D721Med (cell line): ENCODE measurements around the gene FAM3C.
"Not testable (repeated sequence)": the region's sequence is repeated elsewhere in the genome, so short reads cannot be mapped to it uniquely, and the experiment has no call there.

Source experiments
- DNase-seq: peaks from one replicate; pipeline ENCODE4 v3.0.0; 2011; ENCODE audit warnings: low spot score; ENCODE audit not compliant: insufficient read length
- FAIRE-seq: peaks from 2 replicates; lab custom pipeline; 2011; peaks lifted over from hg19 to GRCh38; lab: Jason Lieb, UNC
- TF ChIP-seq, protein P1 (sequence below): IDR thresholded peaks from 2 replicates; pipeline ENCODE4 v1.5.1; 2012; ENCODE audit warnings: mild to moderate bottlenecking, control low read depth; ENCODE audit not compliant: insufficient read depth; ENCODE audit errors: missing control alignments

The FAM3C gene

DNA sequence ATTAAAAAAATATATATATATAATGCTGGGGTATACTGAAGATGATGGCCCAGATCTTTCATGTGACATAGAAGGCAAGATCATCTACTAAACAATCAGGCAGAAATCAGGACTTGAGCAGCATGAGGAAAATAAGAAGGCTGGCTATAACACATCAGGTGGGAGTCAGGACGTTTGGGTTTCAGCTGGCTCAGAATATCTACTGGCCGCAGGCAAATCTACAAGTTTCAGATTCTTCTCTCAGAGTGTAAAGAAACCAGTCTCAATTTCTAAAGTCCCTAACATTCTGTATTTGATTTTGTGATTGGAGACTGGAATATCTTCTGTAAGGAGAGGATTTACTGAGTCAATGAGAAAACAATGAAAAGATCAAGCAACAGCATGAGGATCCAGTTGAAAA, 37.7 kb upstream of the FAM3C start:
- TF ChIP-seq, protein P1, sequence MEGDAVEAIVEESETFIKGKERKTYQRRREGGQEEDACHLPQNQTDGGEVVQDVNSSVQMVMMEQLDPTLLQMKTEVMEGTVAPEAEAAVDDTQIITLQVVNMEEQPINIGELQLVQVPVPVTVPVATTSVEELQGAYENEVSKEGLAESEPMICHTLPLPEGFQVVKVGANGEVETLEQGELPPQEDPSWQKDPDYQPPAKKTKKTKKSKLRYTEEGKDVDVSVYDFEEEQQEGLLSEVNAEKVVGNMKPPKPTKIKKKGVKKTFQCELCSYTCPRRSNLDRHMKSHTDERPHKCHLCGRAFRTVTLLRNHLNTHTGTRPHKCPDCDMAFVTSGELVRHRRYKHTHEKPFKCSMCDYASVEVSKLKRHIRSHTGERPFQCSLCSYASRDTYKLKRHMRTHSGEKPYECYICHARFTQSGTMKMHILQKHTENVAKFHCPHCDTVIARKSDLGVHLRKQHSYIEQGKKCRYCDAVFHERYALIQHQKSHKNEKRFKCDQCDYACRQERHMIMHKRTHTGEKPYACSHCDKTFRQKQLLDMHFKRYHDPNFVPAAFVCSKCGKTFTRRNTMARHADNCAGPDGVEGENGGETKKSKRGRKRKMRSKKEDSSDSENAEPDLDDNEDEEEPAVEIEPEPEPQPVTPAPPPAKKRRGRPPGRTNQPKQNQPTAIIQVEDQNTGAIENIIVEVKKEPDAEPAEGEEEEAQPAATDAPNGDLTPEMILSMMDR, result no peak
- DNase-seq, result no peak
- no peak for FAIRE-seq

GRCh38 chr7:121432486-121432885, 36.4 kb upstream of the FAM3C start:
- DNase-seq, FAIRE-seq: not testable (repeated sequence)

DNA sequence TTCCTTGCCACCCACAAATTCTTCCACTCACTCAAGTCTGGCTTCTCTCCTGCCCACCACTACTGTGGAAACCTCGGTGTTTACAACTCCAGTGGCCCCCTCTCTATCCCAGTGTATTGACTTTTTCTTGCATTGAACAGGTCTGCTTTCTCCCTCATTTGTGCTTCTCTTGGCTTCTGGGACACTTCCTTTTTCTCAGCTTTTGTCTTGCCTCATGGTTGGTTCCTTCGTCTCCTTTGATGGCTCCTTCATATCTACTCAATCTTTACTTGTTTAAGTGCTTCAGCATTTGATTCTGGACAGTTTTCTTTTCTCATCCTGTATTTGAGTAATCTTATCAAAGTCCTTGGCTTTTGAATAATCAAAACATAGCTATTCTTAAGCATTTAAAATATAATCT, 35.9 kb upstream of the FAM3C start:
- FAIRE-seq (no peak), DNase-seq (no peak)
- TF ChIP-seq, protein P1, result no peak

DNA sequence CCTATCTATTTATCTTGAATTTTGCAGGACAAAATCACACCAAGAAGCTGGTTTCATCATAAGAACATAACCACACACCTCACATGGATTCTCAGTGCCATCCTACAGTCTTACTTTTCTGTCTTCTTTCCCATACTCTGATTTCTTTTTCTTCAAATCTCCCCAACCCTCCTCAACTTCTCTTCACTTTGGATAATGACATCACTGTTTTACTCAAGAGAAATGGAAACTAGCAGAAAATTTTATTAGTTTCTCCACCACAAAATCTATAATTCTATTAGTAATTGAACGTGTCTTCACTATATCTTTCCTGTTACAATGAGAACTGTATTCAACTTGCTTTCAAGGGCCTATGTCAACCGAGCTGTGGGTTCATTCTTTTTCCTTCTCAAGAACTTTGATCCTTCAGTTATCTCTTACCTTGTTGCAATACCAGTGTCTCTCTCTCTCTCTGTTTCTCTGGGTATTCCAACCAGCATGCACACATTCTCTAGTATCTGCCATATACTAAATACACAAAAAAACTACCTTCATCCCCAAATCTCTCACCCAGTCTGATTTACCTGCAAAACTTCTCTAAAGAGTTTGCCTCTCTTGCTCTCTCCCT, 35.4 kb upstream of the FAM3C start:
- no peak for FAIRE-seq
- TF ChIP-seq, protein P1, result no peak
- DNase-seq, result no peak

DNA sequence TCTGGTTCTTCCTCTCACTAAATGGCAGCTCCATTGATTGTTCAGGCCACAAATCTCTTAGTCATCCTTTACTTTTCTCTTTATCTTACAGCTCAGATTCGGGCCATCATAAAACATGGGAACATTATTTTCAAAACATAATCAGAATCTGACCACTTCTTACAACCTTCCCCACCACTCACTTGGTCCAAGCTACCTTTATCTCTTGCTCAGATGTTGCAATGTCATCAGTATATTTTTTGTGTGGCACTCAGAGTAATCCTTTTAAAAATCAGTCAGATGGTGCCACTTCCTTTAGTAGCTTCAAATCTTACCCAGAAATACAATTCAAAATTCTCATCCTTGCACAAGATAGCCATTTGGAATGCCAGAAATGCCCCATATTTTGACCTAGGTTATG, 34.5 kb upstream of the FAM3C start:
- FAIRE-seq, result no peak
- DNase-seq, result no peak
- TF ChIP-seq, protein P1, result no peak

GRCh38 chr7:121429798-121430197, 33.7 kb upstream of the FAM3C start:
- FAIRE-seq, result no peak
- TF ChIP-seq, protein P1, result no peak
- DNase-seq, result no peak

DNA sequence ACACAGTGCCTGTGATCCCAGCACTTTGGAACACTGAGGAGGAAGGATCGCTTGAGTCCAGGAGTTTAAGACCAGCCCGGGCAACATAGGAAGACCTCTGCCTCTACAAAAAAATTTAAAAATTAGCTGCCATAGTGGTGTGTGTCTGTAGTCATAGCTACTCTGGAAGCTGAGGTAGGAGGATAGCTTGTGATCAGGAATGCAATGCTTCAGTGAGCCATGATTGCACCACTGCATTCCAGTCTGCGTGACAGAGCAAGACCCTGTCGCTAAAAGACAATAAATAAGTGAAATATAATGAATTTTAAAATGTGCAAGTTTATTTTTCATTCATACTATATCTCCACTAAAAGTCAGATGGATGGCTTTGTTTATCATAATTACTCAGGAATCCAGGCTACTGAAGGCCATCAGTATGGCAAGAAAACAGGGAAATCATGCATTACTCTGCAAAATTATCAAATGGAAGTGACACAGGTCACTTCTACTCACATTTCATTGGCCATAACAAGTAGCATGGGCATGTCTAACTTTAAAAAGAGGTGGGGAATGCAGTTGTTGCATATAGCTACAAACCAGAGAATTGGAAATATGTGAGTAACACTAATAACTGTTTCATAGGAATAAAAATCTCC, 32.9 kb upstream of the FAM3C start:
- no peak for FAIRE-seq
- DNase-seq, result no peak
- TF ChIP-seq, protein P1, result no peak

DNA sequence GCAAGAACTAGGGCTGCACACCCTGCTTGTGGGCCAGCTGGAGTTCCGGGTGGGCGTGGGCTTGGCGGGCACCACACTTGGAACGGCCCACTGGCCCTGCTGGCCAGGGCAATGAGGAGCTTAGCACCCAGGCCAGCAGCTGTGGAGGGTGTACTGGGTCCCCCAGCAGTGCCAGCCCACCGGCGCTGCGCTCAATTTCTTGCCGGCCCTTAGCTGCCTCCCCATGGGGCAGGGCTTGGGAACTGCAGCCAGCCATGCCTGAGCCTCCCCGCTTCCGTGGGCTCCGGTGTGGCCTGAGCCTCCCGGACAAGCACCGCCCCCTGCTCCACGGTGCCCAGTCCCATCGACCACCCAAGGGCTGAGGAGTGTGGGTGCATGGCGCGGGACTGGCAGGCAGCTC, 25.6 kb upstream of the FAM3C start:
- not testable (repeated sequence) for FAIRE-seq, DNase-seq
